Neural cell (in vitro differentiated cells): Measurements from ENCODE around the gene CDC23. TPM values are rescaled to one million over a fixed set of nuclear protein-coding genes. Genes with fewer than 3 reads are reported as not detected.

Source experiments
- H2AFZ ChIP-seq: fragments of 200-600, 300-800 bp; sonication (generic), shearing (Covaris generic); 2 replicates; pipeline ENCODE4 v1.6.0; 2014; ENCODE audit warnings: low read depth, mild to moderate bottlenecking, antibody characterized with exemption, low read length, moderate library complexity
- H3F3A ChIP-seq: fragments of 200-600 bp; shearing (Covaris generic); 2 replicates; pipeline ENCODE4 v1.6.1; 2016; ENCODE audit warnings: mild to moderate bottlenecking, moderate library complexity, mixed read lengths, antibody characterized with exemption, low read length; ENCODE audit not compliant: insufficient read depth, poor library complexity, severe bottlenecking
- H3K27ac ChIP-seq: fragments of 200-600, 300-800 bp; sonication (generic), shearing (Covaris generic); 2 replicates; pipeline ENCODE4 v1.5.1; 2014; ENCODE audit warnings: mild to moderate bottlenecking, low read length, moderate library complexity
- H3K27me3 ChIP-seq: fragments of 300-800, 200-600 bp; sonication (generic), shearing (Covaris generic); 2 replicates; pipeline ENCODE4 v1.6.0; 2014; ENCODE audit warnings: mild to moderate bottlenecking, low read depth, low read length, moderate library complexity; ENCODE audit not compliant: insufficient read depth
- H3K36me3 ChIP-seq: fragments of 300-800, 200-600 bp; sonication (generic), shearing (Covaris generic); 2 replicates; pipeline ENCODE4 v1.5.1; 2014; ENCODE audit warnings: mild to moderate bottlenecking, antibody characterized with exemption, low read length, moderate library complexity; ENCODE audit not compliant: insufficient read depth
- H3K4me2 ChIP-seq: fragments of 300-800, 200-600 bp; sonication (generic), shearing (Covaris generic); 2 replicates; pipeline ENCODE4 v1.6.0; 2014; ENCODE audit warnings: mild to moderate bottlenecking, low read length
- H3K4me3 ChIP-seq: fragments of 300-800, 200-600 bp; sonication (generic), shearing (Covaris generic); 2 replicates; pipeline ENCODE4 v1.5.1; 2014; ENCODE audit warnings: mild to moderate bottlenecking, low read length, moderate library complexity
- H3K79me2 ChIP-seq: fragments of 200-600 bp; shearing (Covaris generic); replicated peaks from 2 replicates; pipeline ENCODE4 v1.6.0; 2014; ENCODE audit warnings: mild to moderate bottlenecking, low read length, moderate library complexity; ENCODE audit not compliant: insufficient read depth
- H3K9ac ChIP-seq: fragments of 300-800, 200-600 bp; sonication (generic), shearing (Covaris generic); 2 replicates; pipeline ENCODE4 v1.6.1; 2016; ENCODE audit warnings: mild to moderate bottlenecking, low read length, mixed read lengths
- H3K9me2 ChIP-seq: fragments of 200-600 bp; shearing (Covaris generic); 2 replicates; pipeline ENCODE4 v1.6.1; 2016; ENCODE audit warnings: mild to moderate bottlenecking, low read length, mixed read lengths; ENCODE audit not compliant: insufficient read depth
- H3K9me3 ChIP-seq: fragments of 200-600, 300-800 bp; sonication (generic), shearing (Covaris generic); 2 replicates; pipeline ENCODE4 v1.6.1; 2016; ENCODE audit warnings: mild to moderate bottlenecking, mixed run types, low read length, moderate library complexity, mixed read lengths
- H4K20me1 ChIP-seq: fragments of 200-600 bp; shearing (Covaris generic); 2 replicates; pipeline ENCODE4 v1.6.1; 2016; ENCODE audit warnings: mild to moderate bottlenecking, mixed run types; ENCODE audit not compliant: insufficient read depth
- CTCF ChIP-seq: fragments of 450-650 bp; IDR thresholded peaks from 2 replicates; pipeline ENCODE4 v1.5.1; 2014; ENCODE audit warnings: antibody characterized with exemption, mild to moderate bottlenecking, moderate library complexity; ENCODE audit not compliant: poor library complexity, severe bottlenecking
- EP300 ChIP-seq: fragments of 450-650 bp; conservative IDR thresholded peaks from 2 replicates; pipeline ENCODE4 v1.6.1; 2014; ENCODE audit warnings: antibody characterized with exemption, mild to moderate bottlenecking, moderate library complexity; ENCODE audit not compliant: poor library complexity, severe bottlenecking
- EZH2 ChIP-seq: fragments of 200-600, 300-800 bp; shearing (Covaris generic), sonication (generic); IDR thresholded peaks from 2 replicates; pipeline ENCODE4 v1.6.1; 2014; ENCODE audit warnings: antibody characterized with exemption, low read length, borderline replicate concordance, mild to moderate bottlenecking; ENCODE audit not compliant: insufficient read depth, poor library complexity, severe bottlenecking
- MXI1 ChIP-seq: fragments of 450-650 bp; conservative IDR thresholded peaks from 2 replicates; pipeline ENCODE4 v1.6.1; 2014; ENCODE audit warnings: antibody characterized with exemption, mild to moderate bottlenecking; ENCODE audit not compliant: poor library complexity, severe bottlenecking
- POLR2AphosphoS5 ChIP-seq: IDR thresholded peaks from 2 replicates; pipeline ENCODE4 v1.6.1; 2012
- RAD21 ChIP-seq: fragments of 450-650 bp; conservative IDR thresholded peaks from 2 replicates; pipeline ENCODE4 v1.6.1; 2014; ENCODE audit warnings: antibody characterized with exemption, mild to moderate bottlenecking, moderate library complexity
- REST ChIP-seq: IDR thresholded peaks from 2 replicates; pipeline ENCODE4 v1.6.1; 2012; ENCODE audit warnings: borderline replicate concordance
- SMC3 ChIP-seq: fragments of 450-650 bp; conservative IDR thresholded peaks from 2 replicates; pipeline ENCODE4 v1.6.1; 2014; ENCODE audit warnings: antibody characterized with exemption, mild to moderate bottlenecking, moderate library complexity; ENCODE audit not compliant: poor library complexity
- TAF1 ChIP-seq: IDR thresholded peaks from 2 replicates; pipeline ENCODE4 v1.6.1; 2012; ENCODE audit warnings: low read depth
- polyA plus RNA-seq: library from polyadenylated mRNA; depleted of rRNA; stranded (reverse); fragments of >200 nt; gene quantifications from 2 replicates; pipeline ENCODE4 v1.2.3, GENCODE V29; 2014

The CDC23 gene
- polyA plus RNA-seq, 1 donor from 2014 or later, result 52.9 TPM

- TF ChIP-seq MXI1, result no peak
- no peak for TF ChIP-seq EP300
- no peak for TF ChIP-seq POLR2AphosphoS5
- no peak for TF ChIP-seq EZH2
- no peak for TF ChIP-seq CTCF
- no peak for TF ChIP-seq SMC3
- no peak for TF ChIP-seq TAF1
- TF ChIP-seq RAD21, result no peak
- TF ChIP-seq REST, result no peak
- H3F3A ChIP-seq, result no peaks in the 10 kb centered on the region
- no peak overlapping the region for H3K4me2 ChIP-seq
- no peak overlapping the region for H2AFZ ChIP-seq
- no peaks in the 10 kb centered on the region for H3K36me3 ChIP-seq
- no peaks in the 10 kb centered on the region for H3K9me3 ChIP-seq
- H4K20me1 ChIP-seq, result no peaks in the 10 kb centered on the region
- no peaks in the 10 kb centered on the region for H3K79me2 ChIP-seq
- no peak overlapping the region for H3K4me3 ChIP-seq
- no peaks in the 10 kb centered on the region for H3K9me2 ChIP-seq
- no peaks in the 10 kb centered on the region for H3K27me3 ChIP-seq
- no peak overlapping the region for H3K27ac ChIP-seq
- no peak overlapping the region for H3K9ac ChIP-seq
Measured at GRCh38 chr5:138257583-138257982, 44.5 kb upstream of the CDC23 start.

GRCh38 chr5:138252944-138253343 is 39.8 kb upstream of the CDC23 start:
- Histone ChIP-seq H3K27ac (no peak overlapping the region), H3K9me2 (no peaks in the 10 kb centered on the region), H2AFZ (no peak overlapping the region), H3K36me3 (no peaks in the 10 kb centered on the region), H4K20me1 (no peaks in the 10 kb centered on the region), H3K4me3 (no peak overlapping the region), H3K79me2 (no peaks in the 10 kb centered on the region), H3K4me2 (no peak overlapping the region), H3K9ac (no peak overlapping the region), H3K27me3 (no peaks in the 10 kb centered on the region), H3K9me3 (no peaks in the 10 kb centered on the region), H3F3A (no peaks in the 10 kb centered on the region)
- TF ChIP-seq EZH2 (no peak), SMC3 (no peak), EP300 (no peak), POLR2AphosphoS5 (no peak), REST (no peak), RAD21 (no peak), MXI1 (no peak), CTCF (no peak), TAF1 (no peak)
